ENCODE measurements around the gene ADAT3. TPM values are rescaled to one million over a fixed set of nuclear protein-coding genes. Genes with fewer than 3 reads are reported as not detected.

The ADAT3 gene
- total RNA-seq, 1 donor = 3.3 TPM

DNA sequence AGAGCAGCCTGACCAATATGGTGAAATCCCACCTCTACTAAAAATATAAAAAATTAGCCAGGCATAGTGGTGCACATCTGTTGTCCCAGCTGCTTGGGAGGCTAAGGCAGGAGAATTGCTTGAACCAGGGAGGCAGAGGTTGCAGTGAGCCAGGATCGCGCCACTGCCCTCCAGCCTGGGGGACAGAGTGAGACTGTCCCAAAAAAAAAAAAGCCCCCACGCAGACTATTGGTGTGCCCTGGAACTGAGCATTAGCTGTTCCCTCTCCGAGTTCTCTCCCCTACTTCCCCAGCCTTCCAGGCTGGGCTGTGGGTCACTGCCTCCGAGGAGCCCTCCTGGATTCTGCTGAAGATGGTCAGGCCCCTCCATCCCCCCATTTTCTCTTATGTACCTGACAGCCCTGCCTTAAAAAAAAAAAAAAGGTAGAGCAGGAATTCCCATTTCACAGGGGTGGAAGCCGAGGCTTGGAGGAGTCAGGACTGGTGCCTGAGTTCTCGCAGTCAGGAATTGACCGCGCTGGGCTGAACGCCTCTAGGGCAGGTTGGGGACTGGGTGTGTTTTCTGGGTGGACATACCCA is 1.9 kb downstream of the ADAT3 start:
- Histone ChIP-seq H3K9me3 (ENCODE audit: low read depth, low read length) (no peaks in the 10 kb centered on the region), H3K4me3 (ENCODE audit: insufficient read depth, low read length) (no peak overlapping the region), H3K4me1 (ENCODE audit: insufficient read depth, low read length) (peaks cover 16% of the 10 kb centered on the region), H3K4me2 (ENCODE audit: insufficient read depth, low read length) (no peak overlapping the region), H3K27me3 (ENCODE audit: insufficient read depth, low read length) (no peaks in the 10 kb centered on the region), H3K79me2 (ENCODE audit: insufficient read depth, low read length) (peaks cover 63% of the 10 kb centered on the region), H3K36me3 (ENCODE audit: insufficient read depth, low read length) (no peaks in the 10 kb centered on the region), H2AFZ (ENCODE audit: low read length) (no peak overlapping the region), H4K20me1 (ENCODE audit: insufficient read depth, low read length) (peaks cover 25% of the 10 kb centered on the region), H3K27ac (ENCODE audit: low read depth, low read length) (no peak overlapping the region)
- TF ChIP-seq, protein P1, sequence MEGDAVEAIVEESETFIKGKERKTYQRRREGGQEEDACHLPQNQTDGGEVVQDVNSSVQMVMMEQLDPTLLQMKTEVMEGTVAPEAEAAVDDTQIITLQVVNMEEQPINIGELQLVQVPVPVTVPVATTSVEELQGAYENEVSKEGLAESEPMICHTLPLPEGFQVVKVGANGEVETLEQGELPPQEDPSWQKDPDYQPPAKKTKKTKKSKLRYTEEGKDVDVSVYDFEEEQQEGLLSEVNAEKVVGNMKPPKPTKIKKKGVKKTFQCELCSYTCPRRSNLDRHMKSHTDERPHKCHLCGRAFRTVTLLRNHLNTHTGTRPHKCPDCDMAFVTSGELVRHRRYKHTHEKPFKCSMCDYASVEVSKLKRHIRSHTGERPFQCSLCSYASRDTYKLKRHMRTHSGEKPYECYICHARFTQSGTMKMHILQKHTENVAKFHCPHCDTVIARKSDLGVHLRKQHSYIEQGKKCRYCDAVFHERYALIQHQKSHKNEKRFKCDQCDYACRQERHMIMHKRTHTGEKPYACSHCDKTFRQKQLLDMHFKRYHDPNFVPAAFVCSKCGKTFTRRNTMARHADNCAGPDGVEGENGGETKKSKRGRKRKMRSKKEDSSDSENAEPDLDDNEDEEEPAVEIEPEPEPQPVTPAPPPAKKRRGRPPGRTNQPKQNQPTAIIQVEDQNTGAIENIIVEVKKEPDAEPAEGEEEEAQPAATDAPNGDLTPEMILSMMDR (IDR thresholded peaks at IDR 0.05; ENCODE audit: extremely low read depth, low read depth, low read length) = no peak
- DNase-seq (ENCODE audit: insufficient read length, low spot score, missing footprints) = no peak

DNA sequence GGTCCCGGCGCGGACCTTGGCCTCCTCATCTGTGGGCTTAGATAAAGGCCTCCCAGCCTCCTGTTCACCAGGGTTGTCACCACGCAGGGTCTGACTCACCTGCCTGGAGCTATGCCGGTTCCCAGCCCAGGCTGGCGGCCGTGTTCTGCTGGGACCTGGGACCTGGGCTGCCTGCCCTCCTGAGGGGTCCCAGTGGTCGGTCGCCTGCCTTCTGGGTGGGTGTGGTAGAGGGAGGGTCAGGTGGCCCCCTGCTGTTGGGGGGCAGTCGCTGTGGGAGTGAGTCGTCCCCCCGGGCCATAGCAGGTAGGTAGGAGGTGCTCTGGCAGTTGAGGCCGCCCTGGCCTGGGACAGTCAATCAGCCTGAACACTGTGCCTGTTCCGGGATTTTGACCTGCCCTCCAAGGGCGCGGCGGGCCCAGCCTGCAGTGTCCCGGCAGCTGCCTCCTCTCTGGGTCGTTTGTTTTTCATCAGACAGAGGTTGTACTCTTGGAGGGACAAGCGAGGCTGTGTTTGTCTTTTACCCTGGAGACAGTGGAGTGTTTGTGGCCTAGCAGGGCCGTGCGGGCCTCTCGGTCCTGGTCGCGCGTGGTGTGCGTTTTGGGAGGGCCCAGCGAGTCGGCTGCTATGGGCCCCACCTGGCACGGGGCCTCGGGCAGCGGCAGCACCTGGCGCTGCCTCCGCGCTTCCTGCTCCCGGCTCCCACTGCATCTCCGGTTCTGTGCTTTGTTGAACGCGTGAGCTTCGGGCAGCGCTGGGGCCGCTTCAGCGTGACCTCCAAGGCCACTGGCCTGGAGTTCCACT is 2.6 kb downstream of the ADAT3 start:
- Histone ChIP-seq H3K4me3 (ENCODE audit: insufficient read depth, low read length) (no peak overlapping the region), H3K9me3 (ENCODE audit: low read depth, low read length) (no peaks in the 10 kb centered on the region), H3K4me1 (ENCODE audit: insufficient read depth, low read length) (peaks cover 16% of the 10 kb centered on the region), H3K27me3 (ENCODE audit: insufficient read depth, low read length) (no peaks in the 10 kb centered on the region), H3K79me2 (ENCODE audit: insufficient read depth, low read length) (peaks cover 69% of the 10 kb centered on the region), H2AFZ (ENCODE audit: low read length) (no peak overlapping the region), H3K4me2 (ENCODE audit: insufficient read depth, low read length) (no peak overlapping the region), H4K20me1 (ENCODE audit: insufficient read depth, low read length) (peaks cover 25% of the 10 kb centered on the region), H3K27ac (ENCODE audit: low read depth, low read length) (no peak overlapping the region), H3K36me3 (ENCODE audit: insufficient read depth, low read length) (peaks cover 6% of the 10 kb centered on the region)
- TF ChIP-seq, protein P1 (IDR thresholded peaks at IDR 0.05; ENCODE audit: extremely low read depth, low read depth, low read length) = no peak
- peak; percentile 59 for DNase-seq (ENCODE audit: insufficient read length, low spot score, missing footprints)

DNA sequence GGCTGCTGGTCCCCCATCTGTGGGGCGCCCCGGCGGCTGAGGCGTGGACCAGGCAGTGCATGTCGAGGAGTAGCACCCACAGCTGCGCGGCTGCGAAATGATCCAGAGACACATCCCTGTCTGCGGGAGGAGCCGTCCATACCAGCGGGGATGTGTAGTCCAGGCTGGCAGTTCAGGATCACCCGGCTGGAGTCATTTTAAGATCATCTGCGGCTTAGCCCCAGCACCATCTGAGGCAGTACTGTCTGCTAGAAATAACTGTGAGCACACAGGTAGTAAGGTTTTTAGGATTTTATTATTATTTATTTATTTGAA is 3.1 kb downstream of the ADAT3 start:
- TF ChIP-seq, protein P1 (IDR thresholded peaks at IDR 0.05; ENCODE audit: extremely low read depth, low read depth, low read length) = no peak
- peak; percentile 59 for DNase-seq (ENCODE audit: insufficient read length, low spot score, missing footprints)
- Histone ChIP-seq H4K20me1 (ENCODE audit: insufficient read depth, low read length) (peaks cover 28% of the 10 kb centered on the region), H3K79me2 (ENCODE audit: insufficient read depth, low read length) (peaks cover 75% of the 10 kb centered on the region), H3K4me2 (ENCODE audit: insufficient read depth, low read length) (no peak overlapping the region), H3K4me1 (ENCODE audit: insufficient read depth, low read length) (peaks cover 16% of the 10 kb centered on the region), H3K27ac (ENCODE audit: low read depth, low read length) (no peak overlapping the region), H2AFZ (ENCODE audit: low read length) (no peak overlapping the region), H3K36me3 (ENCODE audit: insufficient read depth, low read length) (peaks cover 9% of the 10 kb centered on the region), H3K4me3 (ENCODE audit: insufficient read depth, low read length) (no peak overlapping the region), H3K9me3 (ENCODE audit: low read depth, low read length) (no peaks in the 10 kb centered on the region), H3K27me3 (ENCODE audit: insufficient read depth, low read length) (no peaks in the 10 kb centered on the region)

DNA sequence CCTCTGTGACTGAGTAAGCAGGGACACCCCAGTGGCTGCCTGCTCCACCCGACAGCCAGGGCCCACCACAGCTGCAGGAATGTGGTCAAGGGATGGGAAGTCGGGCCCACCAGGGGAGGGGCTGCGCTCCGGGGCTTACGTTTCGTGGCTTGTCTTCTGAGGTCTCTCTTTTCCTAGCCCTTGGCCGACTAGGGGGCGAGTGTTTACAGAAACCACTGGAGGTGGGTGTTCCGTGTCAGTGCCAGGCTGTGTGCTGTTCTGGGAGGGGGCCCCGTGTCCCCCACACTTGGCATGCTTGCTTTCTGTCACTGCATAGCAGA is 4.5 kb downstream of the ADAT3 start:
- Histone ChIP-seq H4K20me1 (ENCODE audit: insufficient read depth, low read length) (peaks cover 40% of the 10 kb centered on the region), H3K4me3 (ENCODE audit: insufficient read depth, low read length) (no peak overlapping the region), H3K4me1 (ENCODE audit: insufficient read depth, low read length) (peaks cover 15% of the 10 kb centered on the region), H3K79me2 (ENCODE audit: insufficient read depth, low read length) (peaks cover 89% of the 10 kb centered on the region), H3K27me3 (ENCODE audit: insufficient read depth, low read length) (no peaks in the 10 kb centered on the region), H3K36me3 (ENCODE audit: insufficient read depth, low read length) (peaks cover 13% of the 10 kb centered on the region), H3K4me2 (ENCODE audit: insufficient read depth, low read length) (peak overlapping the region; percentile 51), H3K27ac (ENCODE audit: low read depth, low read length) (peak overlapping the region; percentile 17), H2AFZ (ENCODE audit: low read length) (no peak overlapping the region), H3K9me3 (ENCODE audit: low read depth, low read length) (no peaks in the 10 kb centered on the region)
- DNase-seq (ENCODE audit: insufficient read length, low spot score, missing footprints) = no peak
- TF ChIP-seq, protein P1 (IDR thresholded peaks at IDR 0.05; ENCODE audit: extremely low read depth, low read depth, low read length) = no peak
